Activated B cell treated with CpG ODN at 0.5 μM for 24 hours (primary cell): ENCODE results near the gene PHF13. TPM values are rescaled to one million over a fixed set of nuclear protein-coding genes. Genes with fewer than 3 reads are reported as not detected.

ENCODE experiments used
- ATAC-seq: fragments of 200-7000 bp; cut with Tn5 transposase; one replicate; pipeline ENCODE4 v1.10.0; 2021; ENCODE audit warnings: low read depth, mild to moderate bottlenecking, moderate library complexity
- CTCF ChIA-PET: fragments of 350-600 bp; sonication (Branson Sonifier 250); formaldehyde crosslinking; loops from one replicate; lab custom pipeline; 2021; ENCODE audit warnings: antibody characterized with exemption; lab: Charles Lee
- POLR2A ChIA-PET: fragments of 350-600 bp; sonication (Branson Sonifier 250); formaldehyde crosslinking; loops from one replicate; lab custom pipeline; 2021; ENCODE audit warnings: antibody characterized with exemption; lab: Charles Lee
- DNase-seq: peaks from one replicate; pipeline ENCODE4 v3.0.0; 2022
- H3K27ac Mint-ChIP-seq: one replicate; pipeline ENCODE4 v1.8.0; 2020; ENCODE audit warnings: mixed read lengths
- H3K27me3 Mint-ChIP-seq: one replicate; pipeline ENCODE4 v1.8.0; 2021; ENCODE audit warnings: mixed read lengths
- H3K36me3 Mint-ChIP-seq: one replicate; pipeline ENCODE4 v1.8.0; 2021; ENCODE audit warnings: low read depth, mixed read lengths
- H3K4me1 Mint-ChIP-seq: one replicate; pipeline ENCODE4 v1.8.0; 2021; ENCODE audit warnings: mixed read lengths
- H3K4me3 Mint-ChIP-seq: one replicate; pipeline ENCODE4 v1.8.0; 2020; ENCODE audit warnings: mild to moderate bottlenecking, mixed read lengths
- H3K9me3 Mint-ChIP-seq: one replicate; pipeline ENCODE4 v1.8.0; 2020; ENCODE audit warnings: mixed read lengths
- intact Hi-C: fragments of 100-400 bp; cut with micrococcal nuclease; formaldehyde crosslinking; loops from one replicate; pipeline ENCODE4 v1.15.1; 2024
- total RNA-seq: library from RNA; stranded (reverse); gene quantifications from 2 replicates; pipeline ENCODE4 v1.2.3, GENCODE V29; 2022
- TF ChIP-seq, protein P1 (sequence below): fragments of 200-600 bp; IDR thresholded peaks from one replicate; pipeline ENCODE4 v1.8.0; 2022; ENCODE audit warnings: antibody characterized with exemption, mild to moderate bottlenecking

Gene PHF13
- total RNA-seq, 1 donor from 2014 or later, result 6.1 TPM

DNA sequence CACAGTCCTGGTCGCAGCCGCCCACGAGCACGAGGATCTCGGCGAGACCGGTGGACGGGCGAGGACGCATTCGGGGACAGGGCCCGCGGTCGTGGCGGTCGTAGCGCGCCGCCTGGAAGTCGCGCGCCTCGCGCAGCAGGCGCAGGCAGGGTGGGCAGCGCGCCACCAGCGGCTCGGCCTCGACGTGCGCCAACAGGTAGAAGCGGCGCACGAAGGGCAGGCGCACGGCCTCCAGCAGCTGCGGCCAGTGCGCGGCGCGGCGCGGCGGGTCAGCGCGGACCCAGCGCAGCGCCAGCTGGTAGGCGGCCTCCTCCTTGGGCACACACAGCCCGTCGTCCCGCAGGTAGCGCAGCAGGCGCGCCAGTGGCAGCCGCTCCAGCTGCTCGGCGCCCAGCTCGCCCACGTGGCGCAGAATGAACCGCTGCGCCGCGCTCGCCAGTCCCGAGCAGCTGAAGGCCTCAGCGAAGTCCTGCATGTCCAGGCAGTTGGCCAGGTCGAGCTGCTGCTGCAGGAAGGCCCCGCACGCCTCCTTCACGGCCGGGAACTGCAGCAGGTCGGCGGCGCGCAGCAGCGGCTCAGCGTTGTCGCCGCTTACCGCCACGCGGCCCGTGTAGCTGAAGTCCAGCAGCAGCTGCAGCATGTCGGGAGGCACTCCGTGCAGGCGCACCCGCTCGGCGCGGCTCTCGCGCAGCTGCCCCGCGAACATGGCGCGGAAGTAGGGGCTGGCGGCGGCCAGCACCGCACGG, 11.4 kb upstream of the PHF13 start:
- ChIA-PET CTCF (interaction anchor here (1.0 to 2.9 kb wide), 7 partner anchors 22 to 48 kb away, joined by 3 to 11 read pairs (median 3); partner anchors contain the start of genes NOL9, TAS1R1 and THAP3), POLR2A (interaction anchor here (0.6 to 8.1 kb wide), 10 partner anchors 10 to 410 kb away, joined by 3 to 94 read pairs (median 9); partner anchors contain the start of genes CAMTA1, NOL9, PHF13 and TAS1R1)
- Mint-ChIP-seq H3K27ac (peak overlapping the region; percentile 91), H3K4me3 (peak overlapping the region; percentile 91), H3K9me3 (no peaks in the 10 kb centered on the region), H3K27me3 (no peaks in the 10 kb centered on the region), H3K4me1 (peaks cover 40% of the 10 kb centered on the region), H3K36me3 (peaks cover 15% of the 10 kb centered on the region)
- TF ChIP-seq, protein P1, sequence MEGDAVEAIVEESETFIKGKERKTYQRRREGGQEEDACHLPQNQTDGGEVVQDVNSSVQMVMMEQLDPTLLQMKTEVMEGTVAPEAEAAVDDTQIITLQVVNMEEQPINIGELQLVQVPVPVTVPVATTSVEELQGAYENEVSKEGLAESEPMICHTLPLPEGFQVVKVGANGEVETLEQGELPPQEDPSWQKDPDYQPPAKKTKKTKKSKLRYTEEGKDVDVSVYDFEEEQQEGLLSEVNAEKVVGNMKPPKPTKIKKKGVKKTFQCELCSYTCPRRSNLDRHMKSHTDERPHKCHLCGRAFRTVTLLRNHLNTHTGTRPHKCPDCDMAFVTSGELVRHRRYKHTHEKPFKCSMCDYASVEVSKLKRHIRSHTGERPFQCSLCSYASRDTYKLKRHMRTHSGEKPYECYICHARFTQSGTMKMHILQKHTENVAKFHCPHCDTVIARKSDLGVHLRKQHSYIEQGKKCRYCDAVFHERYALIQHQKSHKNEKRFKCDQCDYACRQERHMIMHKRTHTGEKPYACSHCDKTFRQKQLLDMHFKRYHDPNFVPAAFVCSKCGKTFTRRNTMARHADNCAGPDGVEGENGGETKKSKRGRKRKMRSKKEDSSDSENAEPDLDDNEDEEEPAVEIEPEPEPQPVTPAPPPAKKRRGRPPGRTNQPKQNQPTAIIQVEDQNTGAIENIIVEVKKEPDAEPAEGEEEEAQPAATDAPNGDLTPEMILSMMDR, result no peak
- peak; percentile 38 for DNase-seq
- ATAC-seq, result peak; percentile 37
- intact Hi-C loops, result loop anchor here (1.0 kb wide), 2 partner anchors 99 to 183 kb away; partner anchors contain the start of genes CAMTA1 and DNAJC11

DNA sequence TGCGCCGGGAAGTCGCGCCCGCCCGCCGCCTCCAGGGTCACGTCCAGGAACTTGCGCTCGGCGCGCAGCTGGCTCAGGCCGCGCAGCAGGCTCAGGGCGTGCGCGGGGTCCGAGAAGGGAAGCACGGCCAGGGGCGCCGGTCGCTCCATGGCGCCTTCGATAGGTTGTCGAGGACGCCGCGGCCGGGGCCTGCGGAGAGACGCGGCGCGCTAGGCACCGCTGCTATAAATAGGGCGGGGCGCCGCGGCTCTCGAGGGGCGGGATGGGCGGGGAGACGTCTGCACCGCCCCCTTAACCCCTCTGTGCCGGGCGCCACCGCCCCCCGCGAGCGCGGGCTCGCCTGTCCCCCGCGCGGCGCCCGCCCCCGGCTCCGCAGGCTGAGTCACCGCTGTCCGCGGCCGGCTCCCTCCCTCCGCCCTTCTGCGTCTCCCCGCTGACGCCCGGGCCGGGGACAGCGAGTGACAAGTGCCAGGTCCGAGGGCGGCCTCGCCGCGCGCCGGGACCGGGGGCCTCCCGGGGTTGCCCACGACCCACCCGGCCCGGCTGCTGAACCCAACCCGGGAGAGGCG, 10.8 kb upstream of the PHF13 start, which contains the start of gene KLHL21:
Gene KLHL21, minus strand, starts transcription at position 201 of the 569 bp plus-strand sequence. Its CDS starts 52 bp downstream, at position 149.
- H3K9me3 Mint-ChIP-seq, result no peaks in the 10 kb centered on the region
- ATAC-seq, result peak; percentile 70

DNA sequence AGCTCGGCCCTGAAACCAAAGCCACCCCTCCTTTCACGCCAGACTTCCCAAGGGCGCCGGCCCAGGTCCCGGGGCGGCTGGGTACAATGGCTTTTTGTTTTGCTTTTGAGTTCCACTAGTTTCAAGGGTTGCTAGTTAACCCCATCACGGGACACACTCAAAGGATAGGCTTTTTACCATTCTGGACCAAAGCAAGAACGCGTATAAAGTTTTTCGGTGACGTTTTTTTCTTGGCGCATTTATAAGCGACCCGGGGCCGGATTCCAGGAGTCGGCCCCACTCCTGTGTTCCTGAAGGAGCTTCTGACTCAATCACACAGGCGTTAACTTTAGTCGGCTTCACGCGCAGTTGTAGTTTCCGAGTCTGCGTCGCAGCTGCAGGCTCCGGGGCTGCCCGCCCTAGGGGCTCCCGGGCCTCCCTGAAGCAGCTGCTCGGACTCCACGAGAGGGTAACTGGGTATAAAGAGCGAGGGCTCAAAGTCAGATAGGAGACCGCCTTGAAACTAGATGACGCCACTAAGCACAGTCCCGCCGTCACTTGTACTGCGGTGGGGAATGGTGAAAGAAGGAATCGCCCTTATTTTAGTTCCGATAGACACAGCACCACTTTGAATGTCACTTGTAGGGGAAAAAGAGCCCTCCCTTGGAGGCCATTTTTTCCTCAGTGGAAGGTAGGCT, 10.2 kb upstream of the PHF13 start:
- POLR2A ChIA-PET, result interaction anchor here (1.0 to 8.1 kb wide), 10 partner anchors 9 to 181 kb away, joined by 3 to 94 read pairs (median 12); partner anchors contain the start of genes CAMTA1, NOL9, PHF13 and TAS1R1
- Mint-ChIP-seq H3K4me1 (peaks cover 40% of the 10 kb centered on the region), H3K9me3 (no peaks in the 10 kb centered on the region), H3K4me3 (peak overlapping the region; percentile 85), H3K36me3 (peaks cover 8% of the 10 kb centered on the region), H3K27ac (peak overlapping the region; percentile 96), H3K27me3 (no peaks in the 10 kb centered on the region)
- CTCF ChIA-PET, result interaction anchor here (1.1 to 2.9 kb wide), 2 partner anchors 42 to 49 kb away, joined by 3 to 11 read pairs; partner anchors contain the start of genes NOL9 and TAS1R1
- TF ChIP-seq, protein P1, result no peak
- ATAC-seq (peak; percentile 32), DNase-seq (peak; percentile 60)
- intact Hi-C loops, result loop anchor here (1.0 kb wide), 4 partner anchors 10 to 49 kb away; partner anchors contain the start of genes NOL9, PHF13 and ZBTB48

More for the DNA sequence above, 10.8 kb upstream of the PHF13 start, which contains the start of gene KLHL21:
- peak within 1 kb of the TSS; percentile 96 for H3K27ac Mint-ChIP-seq
- TF ChIP-seq, protein P1, result no peak
- peak within 1 kb of the TSS; percentile 91 for H3K4me3 Mint-ChIP-seq
- CTCF ChIA-PET, result interaction anchor here (1.0 to 2.9 kb wide), 5 partner anchors 22 to 48 kb away, joined by 3 to 11 read pairs (median 3); partner anchors contain the start of genes NOL9, TAS1R1 and THAP3
- no peaks in the 10 kb centered on the region for H3K27me3 Mint-ChIP-seq
- POLR2A ChIA-PET, result interaction anchor here (1.0 to 8.1 kb wide), 11 partner anchors 9 to 182 kb away, joined by 3 to 94 read pairs (median 11); partner anchors contain the start of genes CAMTA1, NOL9, PHF13 and TAS1R1
- peak; percentile 86 for DNase-seq
- peaks cover 40% of the 10 kb centered on the region for H3K4me1 Mint-ChIP-seq
- H3K36me3 Mint-ChIP-seq, result peaks cover 11% of the 10 kb centered on the region
- intact Hi-C loops, result loop anchor here (1.0 kb wide), 5 partner anchors 11 to 183 kb away; partner anchors contain the start of genes CAMTA1, NOL9, PHF13 and ZBTB48

DNA sequence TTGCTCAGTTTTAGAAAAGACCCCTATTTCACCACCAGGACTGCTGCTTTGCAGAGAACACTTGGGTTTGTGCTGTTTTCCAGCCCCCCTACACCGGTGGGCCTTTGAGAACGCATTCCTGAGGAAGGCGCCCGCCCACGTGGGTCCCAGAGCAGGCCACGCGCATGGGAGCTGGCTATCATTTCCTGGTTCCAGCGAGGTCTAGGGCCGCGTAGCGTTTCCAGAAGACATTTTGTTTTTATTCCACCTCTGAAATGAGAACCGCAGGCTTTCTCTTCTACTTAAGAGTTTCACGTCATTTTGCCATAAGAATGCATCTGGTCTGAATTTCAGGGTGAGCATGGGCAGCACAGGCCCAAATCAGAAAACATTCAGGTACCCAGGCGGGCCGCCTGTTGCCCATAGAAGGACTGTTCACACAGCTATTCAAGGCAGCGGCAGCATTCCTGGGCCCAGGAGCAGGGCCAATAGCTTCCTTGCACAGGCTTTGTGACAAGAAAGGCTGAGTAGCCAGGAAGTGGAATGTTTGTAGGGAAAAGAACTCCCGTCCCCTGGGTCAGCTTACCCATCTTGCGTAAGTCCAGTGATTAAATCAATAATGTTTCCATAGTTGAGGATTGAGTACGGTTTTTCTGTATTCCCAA, 9.5 kb upstream of the PHF13 start:
- CTCF ChIA-PET, result no interaction called here
- Mint-ChIP-seq H3K36me3 (peaks cover 4% of the 10 kb centered on the region), H3K9me3 (no peaks in the 10 kb centered on the region), H3K27ac (peak overlapping the region; percentile 96), H3K4me1 (peaks cover 35% of the 10 kb centered on the region), H3K27me3 (no peaks in the 10 kb centered on the region), H3K4me3 (peak overlapping the region; percentile 85)
- TF ChIP-seq, protein P1, result no peak
- ATAC-seq (no peak), DNase-seq (no peak)
- intact Hi-C loops, result loop anchor here (1.0 kb wide), 4 partner anchors 9 to 50 kb away; partner anchors contain the start of genes NOL9, PHF13 and ZBTB48
- POLR2A ChIA-PET, result interaction anchor here (1.1 to 8.1 kb wide), 8 partner anchors 8 to 181 kb away, joined by 3 to 94 read pairs (median 14); partner anchors contain the start of genes CAMTA1, NOL9, PHF13 and TAS1R1
